Suppressor macrophage (primary cell): Measurements from ENCODE around the gene TSPAN3.

Experiments
- DNase-seq, 4 experiments: peaks; one replicate each; pipeline ENCODE4 v3.0.0-alpha.2; 2020 to 2022

The TSPAN3 gene

GRCh38 chr15:77033729-77034671, 36.9 kb downstream of the TSPAN3 start:
- DNase-seq: peak in 1 of 4 experiments; percentile 16

- DNase-seq: no peak
These were observed 37.5 kb downstream of the TSPAN3 start for GRCh38 chr15:77033417-77033728.

- DNase-seq: no peak
These were observed 38.1 kb downstream of the TSPAN3 start for GRCh38 chr15:77032647-77033416.

- no peak for DNase-seq
These were observed 38.8 kb downstream of the TSPAN3 start for GRCh38 chr15:77032052-77032646.

- peak in 3 of 4 experiments; percentile 43 to 60 (median 52) for DNase-seq
These were observed 39.4 kb downstream of the TSPAN3 start for GRCh38 chr15:77031376-77032050.

- DNase-seq: no peak
These were observed 40.0 kb downstream of the TSPAN3 start for GRCh38 chr15:77030928-77031375.

- DNase-seq: peak in 1 of 4 experiments; percentile 2
These were observed 40.6 kb downstream of the TSPAN3 start for GRCh38 chr15:77030048-77030927.

GRCh38 chr15:77029166-77030047, 41.5 kb downstream of the TSPAN3 start:
- DNase-seq: no peak

GRCh38 chr15:77028451-77029165, 42.3 kb downstream of the TSPAN3 start:
- no peak for DNase-seq

- DNase-seq: no peak
These were observed 43.0 kb downstream of the TSPAN3 start for GRCh38 chr15:77027697-77028450.

- DNase-seq: peak in 1 of 4 experiments; percentile 20
These were observed 43.7 kb downstream of the TSPAN3 start for GRCh38 chr15:77027111-77027696.

- peak in 1 of 4 experiments; percentile 2 for DNase-seq
These were observed 44.3 kb downstream of the TSPAN3 start for GRCh38 chr15:77026501-77027110.

GRCh38 chr15:77025941-77026411, 44.9 kb downstream of the TSPAN3 start:
- DNase-seq: no peak

GRCh38 chr15:77025083-77025901, 45.6 kb downstream of the TSPAN3 start:
- peak in 1 of 4 experiments; percentile 2 for DNase-seq

GRCh38 chr15:77024273-77025082, 46.4 kb downstream of the TSPAN3 start:
- peak; percentile 55 to 82 (median 72) for DNase-seq
